Measurements from ENCODE around the gene GOLGA8M. TPM values are rescaled to one million over a fixed set of nuclear protein-coding genes. Genes with fewer than 3 reads are reported as not detected.
"Not testable (repeated sequence)": the region's sequence is repeated elsewhere in the genome, so short reads cannot be mapped to it uniquely, and the experiment has no call there.

GOLGA8M gene, protein sequence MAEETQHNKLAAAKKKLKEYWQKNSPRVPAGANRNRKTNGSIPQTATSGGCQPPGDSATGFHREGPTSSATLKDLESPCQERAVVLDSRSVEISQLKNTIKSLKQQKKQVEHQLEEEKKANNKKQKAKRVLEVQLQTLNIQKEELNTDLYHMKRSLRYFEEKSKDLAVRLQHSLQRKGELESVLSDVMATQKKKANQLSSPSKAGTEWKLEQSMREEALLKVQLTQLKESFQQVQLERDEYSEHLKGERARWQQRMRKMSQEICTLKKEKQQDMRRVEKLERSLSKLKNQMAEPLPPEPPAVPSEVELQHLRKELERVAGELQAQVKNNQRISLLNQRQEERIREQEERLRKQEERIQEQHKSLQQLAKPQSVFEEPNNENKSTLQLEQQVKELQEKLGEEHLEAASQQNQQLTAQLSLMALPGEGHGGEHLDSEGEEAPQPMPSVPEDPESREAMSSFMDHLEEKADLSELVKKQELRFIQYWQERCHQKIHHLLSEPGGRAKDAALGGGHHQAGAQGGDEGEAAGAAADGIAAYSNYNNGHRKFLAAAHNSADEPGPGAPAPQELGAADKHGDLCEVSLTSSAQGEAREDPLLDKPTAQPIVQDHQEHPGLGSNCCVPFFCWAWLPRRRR
- total RNA-seq = 0.54 TPM in 1 of 2 replicates, not detected in the other

DNA sequence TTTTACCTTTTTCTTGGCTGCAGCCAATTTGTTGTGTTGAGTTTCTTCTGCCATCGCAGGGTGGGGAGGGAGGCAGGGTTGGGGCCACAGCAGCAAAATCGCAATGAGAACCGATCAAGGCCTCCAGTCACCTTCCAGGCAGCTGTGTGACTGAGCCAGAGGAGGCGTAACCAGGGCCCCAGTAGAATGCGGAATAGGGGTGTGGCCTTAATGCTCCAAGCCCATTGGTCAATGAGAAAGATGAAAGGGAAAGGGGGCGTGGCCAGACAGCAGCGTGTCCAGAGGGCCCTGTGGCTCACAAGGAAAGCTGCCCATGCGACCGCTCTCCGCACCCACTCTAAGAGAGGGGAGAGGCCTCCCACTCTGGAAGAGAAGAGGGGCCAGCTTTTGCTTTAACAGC lies at the start of gene GOLGA8M:
Gene GOLGA8M (minus strand): TSS at position 152 of the 400 bp plus-strand sequence. CDS start 98 bp downstream, at position 54.
- H3K27me3 Mint-ChIP-seq; H3K4me1 Mint-ChIP-seq; DNase-seq; H3K9me3 Mint-ChIP-seq; intact Hi-C loops (cut with micrococcal nuclease); H3K4me3 Mint-ChIP-seq; H3K27ac Mint-ChIP-seq; H3K36me3 Mint-ChIP-seq (ENCODE audit: low read depth): not testable (repeated sequence)

DNA sequence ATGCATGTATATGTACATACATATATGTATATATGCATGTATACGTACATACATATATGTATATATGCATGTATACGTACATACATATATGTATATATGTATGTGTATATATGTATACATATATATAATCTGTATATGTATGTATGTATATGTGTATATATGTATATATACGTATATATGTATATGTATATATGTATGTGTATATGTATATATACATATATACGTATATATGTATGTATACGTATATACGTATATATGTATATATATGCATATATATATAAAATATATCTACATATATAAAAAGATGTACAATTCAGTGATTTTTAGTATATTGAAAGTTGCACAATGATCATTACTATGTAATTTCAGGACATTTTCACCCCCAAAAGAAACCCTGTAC lies 30.7 kb upstream of the GOLGA8M start:
- H3K36me3 Mint-ChIP-seq (ENCODE audit: low read depth); DNase-seq; H3K9me3 Mint-ChIP-seq; H3K27me3 Mint-ChIP-seq; H3K27ac Mint-ChIP-seq; H3K4me3 Mint-ChIP-seq; intact Hi-C loops (cut with micrococcal nuclease); H3K4me1 Mint-ChIP-seq: not testable (repeated sequence)

DNA sequence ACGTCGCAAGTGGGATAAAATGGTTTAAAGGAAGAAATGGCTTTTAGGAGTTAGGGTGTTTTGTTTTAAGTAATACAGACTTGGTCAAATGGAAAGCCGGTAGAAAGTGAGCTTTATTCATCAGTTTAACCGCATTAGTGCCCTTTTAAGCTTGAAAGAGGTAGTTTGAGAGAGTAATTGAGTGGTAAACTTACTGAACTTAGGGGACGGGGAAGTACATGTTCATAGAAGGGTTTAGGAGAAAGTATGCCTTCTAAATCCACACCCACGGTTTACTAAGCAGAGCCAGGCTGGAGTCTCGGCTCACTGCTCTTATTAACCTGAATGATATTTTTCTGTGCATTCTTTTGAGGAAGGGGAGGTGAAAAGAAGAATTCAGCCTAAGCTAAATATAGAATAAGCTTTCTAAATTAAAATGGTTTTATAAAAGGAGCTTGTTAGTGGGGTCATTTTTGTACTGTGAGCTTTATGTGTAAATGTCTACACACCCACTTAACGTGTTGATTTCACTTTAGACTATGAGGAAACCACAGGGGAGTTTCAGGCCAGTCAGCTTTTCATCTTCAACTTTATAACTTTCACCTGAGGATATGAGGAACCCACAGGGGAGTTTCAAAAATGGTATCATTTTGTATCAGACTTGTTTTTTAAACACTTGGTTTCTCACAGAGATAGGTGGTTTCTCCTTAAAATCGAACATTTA lies 26.5 kb upstream of the GOLGA8M start:
- H3K36me3 Mint-ChIP-seq (ENCODE audit: low read depth); H3K9me3 Mint-ChIP-seq; H3K4me1 Mint-ChIP-seq; intact Hi-C loops (cut with micrococcal nuclease): not testable (repeated sequence)
- H3K27ac Mint-ChIP-seq = peak overlapping the region; percentile 94
- H3K4me3 Mint-ChIP-seq = peak overlapping the region; percentile 75
- DNase-seq = peak; percentile 80
- peaks cover 23% of the 10 kb centered on the region for H3K27me3 Mint-ChIP-seq

DNA sequence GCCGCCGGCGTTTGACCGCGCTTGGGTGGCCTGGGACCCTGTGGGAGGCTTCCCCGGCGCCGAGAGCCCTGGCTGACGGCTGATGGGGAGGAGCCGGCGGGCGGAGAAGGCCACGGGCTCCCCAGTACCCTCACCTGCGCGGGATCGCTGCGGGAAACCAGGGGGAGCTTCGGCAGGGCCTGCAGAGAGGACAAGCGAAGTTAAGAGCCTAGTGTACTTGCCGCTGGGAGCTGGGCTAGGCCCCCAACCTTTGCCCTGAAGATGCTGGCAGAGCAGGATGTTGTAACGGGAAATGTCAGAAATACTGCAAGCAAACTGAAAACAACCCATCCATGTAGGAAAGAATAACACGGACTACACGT lies 26.0 kb upstream of the GOLGA8M start:
- not testable (repeated sequence) for H3K9me3 Mint-ChIP-seq, H3K4me1 Mint-ChIP-seq

DNA sequence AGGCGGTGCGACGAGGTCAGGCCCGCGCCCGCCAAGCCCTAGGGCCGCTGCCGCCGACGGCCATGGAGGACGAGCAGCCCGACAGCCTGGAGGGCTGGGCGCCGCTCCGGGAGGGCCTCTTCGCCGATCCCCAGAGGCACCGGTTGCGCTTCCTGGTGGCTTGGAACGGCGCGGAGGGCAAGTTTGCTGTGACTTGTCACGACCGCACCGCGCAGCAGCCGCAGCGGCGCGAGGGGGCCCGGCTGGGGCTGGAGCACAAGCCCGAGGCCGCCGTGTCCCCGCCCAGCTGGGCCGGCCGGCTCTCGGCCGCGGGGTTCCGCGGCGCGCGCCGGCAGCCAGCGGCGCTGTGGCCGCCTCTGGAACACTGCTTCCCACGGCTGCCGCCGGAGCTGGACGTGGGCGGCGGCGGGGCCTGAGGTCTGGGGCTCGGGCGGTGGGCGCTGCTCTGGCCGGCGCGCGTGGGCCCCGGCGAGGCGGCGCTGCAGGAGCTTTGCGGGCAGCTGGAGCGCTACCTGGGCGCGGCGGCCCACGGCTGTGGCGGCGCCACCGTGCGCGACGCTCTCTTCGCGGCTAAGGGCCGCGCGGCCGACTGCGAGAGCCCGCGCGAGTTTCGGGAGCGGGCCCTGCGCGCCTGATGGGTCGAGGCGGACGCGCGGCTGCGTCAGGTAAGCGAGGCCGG lies 25.4 kb upstream of the GOLGA8M start:
- Mint-ChIP-seq H3K27me3 (peaks cover 25% of the 10 kb centered on the region), H3K4me3 (peak overlapping the region; percentile 64)
- H3K4me1 Mint-ChIP-seq; intact Hi-C loops (cut with micrococcal nuclease); H3K36me3 Mint-ChIP-seq (ENCODE audit: low read depth); H3K27ac Mint-ChIP-seq; H3K9me3 Mint-ChIP-seq: not testable (repeated sequence)
- DNase-seq = peak; percentile 76

More for the DNA sequence above, 26.0 kb upstream of the GOLGA8M start:
- Mint-ChIP-seq H3K27me3 (peaks cover 25% of the 10 kb centered on the region), H3K4me3 (peak overlapping the region; percentile 75), H3K27ac (peak overlapping the region; percentile 94)
- intact Hi-C loops (cut with micrococcal nuclease); H3K36me3 Mint-ChIP-seq (ENCODE audit: low read depth); DNase-seq: not testable (repeated sequence)

DNA sequence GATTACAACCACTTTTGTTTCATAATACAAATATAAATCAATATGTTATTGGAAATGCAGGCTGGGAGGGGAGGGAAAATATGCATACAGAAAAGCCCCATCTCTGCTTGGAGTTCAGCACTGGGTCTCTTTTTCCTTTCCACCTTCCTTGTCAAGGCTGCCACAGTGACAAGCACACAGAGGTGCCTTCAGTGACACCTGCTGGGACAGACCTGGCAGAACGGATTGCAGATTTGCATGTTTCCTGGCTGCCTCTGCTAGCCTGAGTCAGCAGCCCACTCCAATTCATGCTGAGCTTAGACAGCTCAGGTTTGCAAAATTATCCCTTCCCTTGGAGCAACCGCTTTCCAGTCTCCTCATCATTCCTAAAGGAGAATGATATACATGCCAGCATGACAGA lies 15.8 kb upstream of the GOLGA8M start:
- H3K36me3 Mint-ChIP-seq (ENCODE audit: low read depth); H3K4me3 Mint-ChIP-seq; H3K27me3 Mint-ChIP-seq; H3K9me3 Mint-ChIP-seq; intact Hi-C loops (cut with micrococcal nuclease); H3K27ac Mint-ChIP-seq; H3K4me1 Mint-ChIP-seq: not testable (repeated sequence)
- DNase-seq = peak; percentile 65

DNA sequence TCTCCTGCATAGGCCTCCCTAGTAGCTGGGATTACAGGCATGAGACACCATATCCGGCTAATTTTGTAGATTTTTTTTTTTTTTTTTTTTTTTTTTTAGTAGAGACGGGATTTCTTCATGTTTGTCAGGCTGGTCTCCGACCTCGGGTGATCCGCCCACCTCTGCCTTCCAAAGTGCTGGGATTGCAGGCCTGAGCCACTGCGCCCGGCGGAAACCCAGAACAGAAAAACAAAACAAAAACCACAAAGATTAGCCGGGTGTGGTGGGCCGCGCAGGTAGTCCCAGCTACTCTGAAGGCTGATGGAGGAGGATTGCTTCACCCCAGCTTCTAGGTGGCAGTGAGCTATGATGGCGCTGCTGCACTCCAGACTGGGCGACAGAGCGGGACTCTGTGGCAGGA lies 14.8 kb upstream of the GOLGA8M start:
- peaks cover 11% of the 10 kb centered on the region for H3K27me3 Mint-ChIP-seq
- H3K4me1 Mint-ChIP-seq; H3K4me3 Mint-ChIP-seq; H3K9me3 Mint-ChIP-seq; DNase-seq; intact Hi-C loops (cut with micrococcal nuclease); H3K36me3 Mint-ChIP-seq (ENCODE audit: low read depth); H3K27ac Mint-ChIP-seq: not testable (repeated sequence)

DNA sequence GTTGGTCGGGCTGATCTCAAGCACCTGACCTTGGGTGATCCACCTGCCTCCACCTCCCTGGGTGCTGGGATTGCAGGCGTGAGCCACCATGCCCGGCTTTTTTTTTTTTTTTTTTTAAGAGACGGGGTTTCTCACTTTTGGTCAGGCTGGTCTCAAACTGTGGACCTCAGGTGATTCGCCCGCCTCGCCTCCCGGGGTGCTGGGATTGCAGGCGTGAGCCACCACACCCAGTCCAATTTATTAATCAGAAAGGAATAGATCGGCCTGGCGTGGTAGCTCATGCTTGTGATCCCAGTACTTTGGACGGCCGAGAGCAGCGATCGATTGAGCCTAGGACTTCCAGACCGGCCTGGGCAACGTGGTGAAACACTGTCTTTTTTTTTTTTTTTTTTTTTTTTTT lies 13.9 kb upstream of the GOLGA8M start:
- H3K9me3 Mint-ChIP-seq = no peaks in the 10 kb centered on the region
- no peaks in the 10 kb centered on the region for H3K36me3 Mint-ChIP-seq (ENCODE audit: low read depth)
- no peak overlapping the region for H3K27ac Mint-ChIP-seq
- peaks cover 14% of the 10 kb centered on the region for H3K27me3 Mint-ChIP-seq
- no peak overlapping the region for H3K4me3 Mint-ChIP-seq
- H3K4me1 Mint-ChIP-seq = peaks cover 2% of the 10 kb centered on the region
- intact Hi-C loops (cut with micrococcal nuclease) = no loop called here
- no peak for DNase-seq

DNA sequence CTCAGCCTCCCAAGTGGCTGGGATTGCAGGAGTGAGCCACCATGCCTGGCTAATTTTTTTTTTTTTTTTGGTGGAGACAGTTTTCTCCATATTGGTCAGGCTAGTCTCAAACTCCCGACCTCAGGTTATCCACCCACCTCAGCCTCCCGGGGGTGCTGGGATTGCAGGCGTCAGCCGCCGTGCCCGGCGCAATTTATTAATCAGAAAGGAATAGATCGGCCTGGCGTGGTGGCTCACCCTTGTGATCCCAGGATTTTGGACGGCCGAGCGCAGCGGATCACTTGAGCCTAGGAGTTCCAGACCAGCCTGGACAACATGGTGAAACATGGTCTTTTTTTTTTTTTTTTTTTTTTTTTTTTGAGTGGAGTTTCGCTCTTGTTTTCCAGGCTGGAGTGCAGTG lies 13.3 kb upstream of the GOLGA8M start:
- intact Hi-C loops (cut with micrococcal nuclease) = no loop called here
- Mint-ChIP-seq H3K27me3 (peaks cover 14% of the 10 kb centered on the region), H3K4me1 (peaks cover 2% of the 10 kb centered on the region), H3K36me3 (ENCODE audit: low read depth) (no peaks in the 10 kb centered on the region), H3K4me3 (no peak overlapping the region), H3K27ac (no peak overlapping the region), H3K9me3 (no peaks in the 10 kb centered on the region)
- DNase-seq = no peak

DNA sequence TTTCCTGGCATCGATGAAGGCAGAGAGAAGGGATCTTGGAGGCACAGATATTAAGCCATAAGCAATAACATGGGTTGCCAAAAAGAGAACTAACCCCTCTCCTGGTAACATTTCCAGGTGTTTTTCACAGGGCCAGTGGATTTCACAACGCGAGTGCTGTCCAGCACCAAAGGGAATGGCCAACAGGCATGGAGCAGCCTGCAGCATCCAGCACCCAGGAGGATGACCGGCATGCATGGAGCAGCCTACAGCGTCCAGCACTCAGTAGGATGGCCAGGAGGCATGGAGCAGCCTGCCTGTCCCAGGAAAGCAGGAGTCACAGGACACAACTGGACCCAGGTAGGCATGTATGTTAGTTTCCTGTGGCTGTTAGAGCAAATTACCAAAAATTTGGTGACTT lies 11.8 kb upstream of the GOLGA8M start:
- H3K27ac Mint-ChIP-seq; H3K27me3 Mint-ChIP-seq; H3K4me3 Mint-ChIP-seq; H3K9me3 Mint-ChIP-seq; intact Hi-C loops (cut with micrococcal nuclease); H3K36me3 Mint-ChIP-seq (ENCODE audit: low read depth); H3K4me1 Mint-ChIP-seq; DNase-seq: not testable (repeated sequence)

DNA sequence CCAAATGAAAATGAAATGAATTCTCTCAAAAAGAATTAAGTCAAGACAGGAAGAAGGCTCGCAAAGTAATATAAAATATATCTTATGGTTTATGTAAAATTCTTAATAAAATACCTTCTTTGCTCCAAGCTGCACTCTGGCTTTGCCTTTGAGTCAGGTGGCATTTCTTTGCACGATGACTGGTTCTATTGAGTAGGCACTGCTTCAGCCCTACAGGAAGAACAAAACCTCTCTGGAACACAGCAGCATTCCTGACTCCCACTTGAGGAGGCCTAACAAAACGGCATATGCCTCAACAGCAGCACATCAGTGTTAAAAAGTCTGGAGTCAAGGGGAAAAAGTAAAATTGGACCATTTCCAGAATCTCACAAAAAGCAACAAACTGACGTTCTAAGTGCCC lies 7.4 kb upstream of the GOLGA8M start:
- H3K4me3 Mint-ChIP-seq; H3K27ac Mint-ChIP-seq; H3K4me1 Mint-ChIP-seq; H3K9me3 Mint-ChIP-seq; DNase-seq; intact Hi-C loops (cut with micrococcal nuclease); H3K36me3 Mint-ChIP-seq (ENCODE audit: low read depth): not testable (repeated sequence)
- peaks cover 18% of the 10 kb centered on the region for H3K27me3 Mint-ChIP-seq

DNA sequence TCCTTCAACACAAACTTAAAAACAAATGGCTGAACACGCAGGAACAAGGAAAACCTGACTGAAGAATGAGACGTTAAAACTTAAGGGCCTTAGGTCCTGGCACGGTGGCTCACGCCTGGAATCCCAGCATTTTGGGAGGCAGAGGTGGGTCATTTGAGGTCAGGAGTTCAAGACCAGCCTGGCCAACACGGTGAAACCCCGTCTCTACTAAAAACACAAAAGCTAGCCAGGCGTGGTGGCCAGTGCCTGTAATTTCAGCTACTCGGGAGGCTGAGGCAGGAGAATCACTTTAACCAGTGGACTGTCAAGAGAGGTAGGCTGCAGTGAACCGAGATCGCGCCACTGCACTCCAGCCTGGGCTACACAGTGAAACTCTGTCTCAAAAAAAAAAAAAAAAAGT lies 6.4 kb upstream of the GOLGA8M start:
- intact Hi-C loops (cut with micrococcal nuclease); H3K27ac Mint-ChIP-seq; H3K4me3 Mint-ChIP-seq; H3K9me3 Mint-ChIP-seq; H3K4me1 Mint-ChIP-seq; H3K36me3 Mint-ChIP-seq (ENCODE audit: low read depth); DNase-seq: not testable (repeated sequence)
- peaks cover 18% of the 10 kb centered on the region for H3K27me3 Mint-ChIP-seq

DNA sequence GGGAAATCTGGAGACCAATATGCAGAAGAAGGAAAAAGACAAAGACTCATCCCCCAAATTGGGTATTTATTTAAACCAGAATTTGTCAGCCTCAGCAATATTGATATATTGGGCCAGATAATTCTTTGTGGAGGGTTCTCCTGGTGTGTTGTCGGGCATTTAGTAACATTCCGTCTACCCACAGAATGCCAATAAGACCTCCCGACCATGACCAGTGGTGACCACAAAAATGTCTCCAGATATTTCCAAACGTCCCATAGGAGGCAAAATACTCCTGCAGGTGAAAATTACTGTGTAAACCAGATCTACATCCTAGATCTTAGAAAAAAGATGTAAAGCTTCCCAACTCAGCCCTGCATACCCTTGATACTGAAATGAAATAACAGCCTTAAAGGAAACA lies 2.0 kb upstream of the GOLGA8M start:
- H3K4me1 Mint-ChIP-seq; DNase-seq; H3K4me3 Mint-ChIP-seq; H3K9me3 Mint-ChIP-seq; intact Hi-C loops (cut with micrococcal nuclease); H3K36me3 Mint-ChIP-seq (ENCODE audit: low read depth); H3K27ac Mint-ChIP-seq: not testable (repeated sequence)
- peaks cover 12% of the 10 kb centered on the region for H3K27me3 Mint-ChIP-seq

DNA sequence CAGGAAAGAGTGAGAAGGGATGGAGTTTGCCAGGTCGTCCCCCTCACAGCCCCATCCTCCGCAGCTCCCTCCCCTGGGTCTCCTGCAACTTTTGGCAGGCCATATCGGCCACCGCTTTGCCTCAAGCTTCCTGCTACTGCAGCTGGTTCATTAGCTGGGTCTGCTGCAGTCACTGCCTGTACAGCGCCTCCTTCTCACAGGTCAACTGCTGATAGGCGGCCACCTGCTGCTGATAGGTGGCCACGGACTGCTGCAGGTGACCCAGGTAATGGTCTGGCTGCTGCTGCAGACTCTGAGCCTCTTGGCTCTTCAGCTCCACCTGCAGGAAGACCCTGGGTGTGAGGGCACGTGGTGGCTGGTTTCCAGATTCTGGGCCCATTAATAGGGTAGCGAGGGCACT lies 8.3 kb downstream of the GOLGA8M start:
- intact Hi-C loops (cut with micrococcal nuclease); H3K9me3 Mint-ChIP-seq; H3K4me1 Mint-ChIP-seq; H3K27me3 Mint-ChIP-seq; H3K27ac Mint-ChIP-seq; DNase-seq; H3K4me3 Mint-ChIP-seq; H3K36me3 Mint-ChIP-seq (ENCODE audit: low read depth): not testable (repeated sequence)
